ENCODE data around the gene ARSA.
A peak's percentile ranks its signal among the peaks of the same experiment; 100 is the strongest.
"Not testable (repeated sequence)": the region's sequence is repeated elsewhere in the genome, so short reads cannot be mapped to it uniquely, and the experiment has no call there.

Gene ARSA

DNA sequence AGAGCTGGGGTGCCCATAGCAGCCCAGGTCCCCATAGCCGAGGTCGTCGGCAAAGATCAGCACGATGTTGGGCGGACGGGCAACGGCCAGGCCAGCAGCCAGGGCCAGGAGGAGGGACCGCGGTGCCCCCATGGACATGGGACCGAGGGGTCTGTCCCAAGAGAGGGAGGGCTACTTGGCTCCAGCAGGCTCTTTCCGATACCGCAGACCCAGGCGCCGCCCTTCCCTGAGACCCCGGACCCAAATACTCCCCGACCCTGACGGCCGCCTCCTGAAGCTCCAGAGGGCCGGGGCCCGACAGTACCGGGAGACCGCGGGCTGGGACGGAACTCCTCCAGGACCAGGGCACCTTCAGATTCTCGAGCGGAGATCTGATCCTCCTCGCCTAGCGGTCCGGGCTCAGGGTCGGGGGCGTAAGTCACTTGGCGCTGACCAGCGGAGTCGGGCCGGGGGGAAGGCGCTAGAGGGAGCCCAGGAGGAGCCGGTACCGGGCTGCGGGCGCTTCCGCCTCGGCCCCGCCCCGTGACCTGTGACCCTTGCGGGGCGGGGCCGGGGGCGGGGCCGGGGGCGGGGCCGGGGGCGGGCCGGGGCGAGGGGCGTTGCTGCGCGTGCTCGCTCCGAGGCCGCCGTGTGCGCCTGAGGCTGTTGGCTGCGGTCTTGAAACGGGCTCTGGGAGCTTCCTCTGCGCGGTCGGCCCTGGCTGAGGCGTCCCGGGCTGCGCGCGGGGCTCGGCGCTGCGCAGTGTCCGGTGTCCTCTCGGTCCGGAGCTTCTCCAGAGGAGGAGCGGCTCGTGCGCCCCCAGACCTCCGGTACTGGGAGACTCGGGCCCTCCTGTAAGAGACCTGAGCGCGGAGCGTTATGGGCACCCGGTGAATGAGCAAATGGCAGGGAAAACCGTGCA, at the start of gene ARSA:
TSS of gene ARSA (minus strand) at position 511 of the 901 bp plus-strand sequence. CDS start at position 138, 373 bp downstream.
- peak; percentile 98 for DNase-seq (ENCODE audit: low spot score)

DNA sequence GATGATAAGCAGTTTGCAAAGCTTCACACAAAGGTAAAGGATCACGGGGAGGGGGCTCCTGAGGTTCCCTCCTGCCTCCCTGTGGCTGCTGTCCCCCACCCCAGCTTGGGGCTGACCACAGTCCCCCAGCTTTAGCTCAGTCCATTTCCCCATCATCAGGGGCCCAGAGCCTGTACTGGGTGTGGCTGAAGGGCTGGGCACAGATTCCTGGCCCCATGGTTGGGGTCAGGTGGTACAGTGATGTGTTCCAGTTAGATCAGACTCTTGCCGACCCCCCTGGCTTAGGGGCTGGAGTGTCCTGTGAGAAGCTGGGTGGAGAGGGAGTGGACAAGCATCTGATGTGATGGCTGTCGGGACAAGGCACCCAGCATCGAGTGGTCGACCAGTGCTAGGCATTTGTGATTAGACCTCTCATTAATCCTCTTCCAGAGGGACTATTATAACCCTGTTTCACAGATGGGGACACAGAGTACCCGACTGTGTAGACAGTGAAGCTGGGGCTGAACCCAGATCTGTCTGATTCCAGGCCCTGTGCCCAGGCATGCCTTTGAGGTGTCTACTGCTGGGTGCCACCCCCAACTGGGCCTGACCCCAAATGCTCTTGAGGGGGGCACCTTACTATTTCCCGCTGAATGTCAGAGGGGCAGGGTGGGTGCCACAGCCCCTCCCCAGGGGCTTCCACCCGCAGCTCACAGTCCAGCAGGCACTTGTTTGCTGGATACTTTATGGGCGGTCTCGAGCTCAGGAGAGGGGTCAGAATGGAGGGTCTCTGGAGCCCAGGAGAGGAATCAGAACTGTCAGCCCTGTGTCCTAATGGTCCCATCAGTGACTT, 48.9 kb upstream of the ARSA start:
- no peak for DNase-seq (ENCODE audit: low spot score)

DNA sequence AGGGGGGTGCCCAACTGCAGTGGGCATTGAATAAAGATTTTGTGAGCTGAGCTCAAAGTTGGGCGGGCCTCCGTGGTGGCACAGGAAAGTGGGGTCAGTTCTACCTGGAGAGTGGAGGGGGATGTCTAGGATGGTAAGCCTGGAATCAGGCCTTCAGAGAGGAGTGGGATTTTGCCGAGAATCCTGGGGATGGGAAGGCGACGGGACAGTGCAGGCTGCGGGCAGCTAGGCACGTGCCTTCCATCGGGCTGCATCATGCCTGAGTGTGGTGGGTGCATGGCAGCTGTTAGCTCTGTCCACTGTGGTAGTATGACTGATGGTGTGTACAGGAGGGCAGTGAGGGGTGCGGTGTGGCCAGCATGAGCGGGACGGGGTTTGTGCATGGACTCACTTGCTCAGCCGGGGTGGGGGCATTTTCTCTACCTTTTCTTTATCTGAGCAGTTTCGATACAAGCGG, 48.3 kb upstream of the ARSA start:
- DNase-seq (ENCODE audit: low spot score) = no peak

DNA sequence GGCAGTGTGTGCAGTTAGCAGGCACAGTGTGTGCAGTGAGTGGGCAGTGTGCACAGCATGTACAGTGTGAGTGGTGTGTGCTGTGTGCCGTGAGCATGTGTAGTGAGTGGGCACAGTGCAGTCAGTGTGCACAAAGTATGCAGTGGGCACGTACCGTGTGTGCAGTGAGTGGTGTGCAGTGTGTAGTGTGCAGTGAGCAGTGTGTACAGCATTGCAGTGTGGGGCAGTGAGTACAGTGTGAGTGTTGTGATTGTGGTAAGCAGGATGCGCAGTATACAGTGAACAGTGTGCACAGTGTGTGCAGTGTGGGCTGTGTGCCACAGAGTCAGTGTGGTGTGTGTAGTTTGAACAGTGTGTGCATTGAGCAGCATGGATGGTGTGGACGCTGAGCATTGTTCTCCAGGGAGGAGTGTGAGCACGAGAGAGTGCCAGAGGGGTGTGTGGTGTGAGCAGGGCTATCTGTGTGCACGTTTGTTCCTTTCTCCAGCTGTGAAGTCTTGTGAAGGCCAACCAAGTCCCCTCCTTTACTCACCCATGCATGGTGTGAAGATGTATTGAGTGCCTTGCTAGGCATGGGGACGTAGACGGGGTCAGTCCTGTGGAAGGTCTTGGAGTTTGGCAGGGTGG, 47.7 kb upstream of the ARSA start:
- DNase-seq (ENCODE audit: low spot score) = no peak

DNA sequence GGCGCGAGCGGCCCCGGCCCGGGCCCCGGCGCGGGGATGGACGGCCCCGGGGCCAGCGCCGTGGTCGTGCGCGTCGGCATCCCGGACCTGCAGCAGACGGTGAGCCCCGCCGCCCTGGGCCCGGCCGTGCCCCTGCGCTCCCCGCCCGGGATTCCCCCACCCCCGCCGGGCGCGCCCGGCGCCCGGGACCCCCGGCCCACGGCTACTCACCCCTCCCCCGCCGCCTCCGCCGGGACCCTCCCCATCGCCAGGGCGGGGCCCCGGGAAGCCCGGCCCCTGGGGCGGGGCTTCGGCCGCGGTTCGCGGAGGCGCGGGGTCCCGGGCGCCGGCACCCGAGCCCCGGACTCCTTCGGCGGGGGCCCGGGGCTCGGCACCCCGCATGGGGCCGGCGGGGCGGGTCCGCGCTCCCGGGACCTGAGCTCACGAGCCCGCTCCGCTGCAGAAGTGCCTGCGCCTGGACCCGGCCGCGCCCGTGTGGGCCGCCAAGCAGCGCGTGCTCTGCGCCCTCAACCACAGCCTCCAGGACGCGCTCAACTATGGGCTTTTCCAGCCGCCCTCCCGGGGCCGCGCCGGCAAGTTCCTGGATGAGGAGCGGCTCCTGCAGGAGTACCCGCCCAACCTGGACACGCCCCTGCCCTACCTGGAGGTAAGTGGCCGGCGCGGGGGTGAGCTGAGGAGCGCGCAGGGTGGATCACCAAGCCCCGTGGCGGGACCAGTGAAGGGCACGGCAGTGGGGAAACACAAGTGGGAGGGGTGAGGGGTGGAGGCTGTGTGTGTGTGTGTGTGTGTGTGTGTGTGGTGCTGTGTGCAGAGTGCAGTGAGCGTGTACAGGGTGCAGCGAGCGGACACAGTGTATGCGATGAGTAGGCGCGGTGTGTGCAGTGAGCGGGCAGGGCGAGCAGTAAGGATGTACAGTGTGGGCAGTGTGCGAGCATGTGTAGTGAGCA, 46.9 kb upstream of the ARSA start:
- peak; percentile 46 for DNase-seq (ENCODE audit: low spot score)

DNA sequence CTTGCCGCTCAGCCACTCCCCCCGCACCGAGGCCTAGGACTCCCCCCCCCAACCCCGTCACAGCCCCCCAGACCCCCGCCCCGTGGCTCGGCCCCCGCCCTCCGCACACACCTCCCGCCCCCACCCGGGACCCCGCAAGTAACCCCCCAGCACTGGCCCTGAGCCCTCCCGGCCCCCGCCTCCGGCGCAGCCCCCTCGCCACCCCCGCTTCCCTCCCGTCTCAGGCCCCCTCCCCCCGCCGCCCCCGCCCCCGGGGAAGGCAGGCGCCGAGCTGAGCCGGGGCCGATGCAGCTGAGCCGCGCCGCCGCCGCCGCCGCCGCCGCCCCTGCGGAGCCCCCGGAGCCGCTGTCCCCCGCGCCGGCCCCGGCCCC, 46.2 kb upstream of the ARSA start:
- peak; percentile 10 for DNase-seq (ENCODE audit: low spot score)

DNA sequence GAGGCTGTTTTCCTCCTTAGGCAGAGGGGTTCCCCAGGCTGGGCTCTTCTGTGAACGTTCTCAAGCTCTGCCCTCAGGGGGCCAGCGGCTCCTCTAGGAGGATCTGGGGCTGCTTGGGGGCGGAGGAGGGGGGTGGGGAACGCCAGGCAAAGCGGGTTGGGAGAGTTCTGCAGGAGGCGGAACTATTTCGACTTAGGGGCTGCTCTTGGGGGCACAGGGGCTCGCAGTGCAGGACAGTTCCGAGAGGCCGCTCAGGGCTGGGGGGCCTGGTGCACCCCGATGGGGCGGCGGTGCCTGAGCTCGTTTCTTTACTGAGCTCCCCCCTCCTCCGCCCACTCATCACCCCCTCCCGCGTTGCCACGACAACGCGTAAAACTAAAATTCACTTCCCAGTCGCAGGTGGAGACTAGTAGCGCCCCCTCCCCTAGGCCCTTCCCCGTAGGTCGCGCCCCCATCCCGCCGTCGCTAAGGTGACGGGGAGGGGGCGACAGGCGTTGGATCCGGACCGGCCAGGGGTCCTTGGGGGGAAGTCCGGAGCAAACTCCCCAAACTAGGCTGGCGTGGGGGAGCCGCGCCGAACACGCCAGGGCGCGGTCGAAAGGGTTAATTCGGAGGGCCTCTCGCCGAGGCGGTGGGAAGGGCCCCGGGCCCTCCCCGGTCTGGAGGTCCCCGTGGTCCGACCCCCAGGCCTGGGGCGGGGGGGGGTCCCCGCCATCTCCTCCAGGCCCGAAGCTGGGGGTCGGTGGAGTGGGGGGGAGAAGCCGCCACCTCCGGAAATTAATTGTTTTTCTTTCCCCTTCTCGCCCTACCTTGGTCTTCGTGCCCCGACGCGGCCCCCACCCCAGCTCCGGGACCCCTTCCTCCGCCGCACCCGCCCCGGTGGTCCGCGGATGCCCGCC, 45.5 kb upstream of the ARSA start:
- DNase-seq (ENCODE audit: low spot score) = peak; percentile 14

DNA sequence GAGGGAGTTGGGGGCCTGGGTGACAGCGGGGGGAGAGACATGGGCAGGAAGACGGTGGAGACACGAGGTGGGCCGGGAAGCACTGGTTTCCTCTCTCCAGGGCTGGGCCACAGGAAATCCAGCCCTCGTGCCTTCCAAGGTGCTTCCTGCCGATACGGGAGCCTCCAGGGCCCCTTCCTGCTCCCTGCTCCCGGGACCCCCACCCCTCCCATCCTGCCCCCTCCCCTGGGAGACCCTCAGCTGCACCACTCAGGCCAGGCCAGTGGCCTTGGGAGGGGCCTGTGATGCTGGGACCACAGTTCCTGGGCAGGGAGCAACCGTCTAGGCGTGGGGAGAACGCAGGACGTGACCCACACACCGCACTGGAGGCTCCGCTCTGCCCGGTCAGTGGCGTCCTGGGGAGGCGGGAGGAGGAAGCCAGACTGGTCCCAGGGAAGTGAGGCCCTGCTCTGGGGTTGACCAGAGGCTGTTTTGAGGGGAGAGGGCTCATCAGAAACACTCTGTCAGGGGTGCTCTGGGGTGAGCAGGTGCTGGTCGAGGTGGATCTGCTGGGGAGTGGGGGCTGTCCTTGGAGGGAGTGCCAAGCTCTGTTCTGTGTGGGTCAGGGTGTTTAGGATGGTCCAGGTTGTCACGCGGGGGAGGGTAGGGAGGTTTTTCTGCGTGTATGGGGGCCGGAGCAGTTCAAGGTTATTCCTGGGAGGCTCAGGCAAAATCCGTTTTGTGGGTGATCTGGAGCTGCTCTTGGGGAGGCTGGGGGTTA, 44.7 kb upstream of the ARSA start, which contains the start of gene SHANK3:
TSS of gene SHANK3 (plus strand) at position 353 of the 760 bp plus-strand sequence.
- peak; percentile 13 for DNase-seq (ENCODE audit: low spot score)

DNA sequence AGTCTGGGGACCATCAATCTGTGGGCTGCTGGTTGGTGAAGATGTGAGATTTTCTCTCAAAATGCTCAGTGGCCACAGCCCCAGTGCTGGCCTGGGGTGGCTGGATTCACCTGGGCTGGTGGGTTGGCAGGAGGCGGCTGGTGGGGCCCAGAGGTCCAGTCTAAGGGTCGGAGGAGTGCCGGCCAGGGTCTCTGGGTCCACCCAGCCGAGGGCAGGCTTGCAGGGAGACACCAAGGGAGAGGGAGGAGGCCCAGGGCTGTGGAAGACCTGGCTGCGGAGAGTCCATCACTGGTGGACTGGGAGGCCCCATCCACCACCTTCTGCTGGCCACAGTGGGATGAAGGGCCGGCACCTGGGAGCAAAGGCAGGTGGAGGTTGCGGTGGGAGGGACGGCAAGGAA, 44.1 kb upstream of the ARSA start:
- DNase-seq (ENCODE audit: low spot score) = no peak

DNA sequence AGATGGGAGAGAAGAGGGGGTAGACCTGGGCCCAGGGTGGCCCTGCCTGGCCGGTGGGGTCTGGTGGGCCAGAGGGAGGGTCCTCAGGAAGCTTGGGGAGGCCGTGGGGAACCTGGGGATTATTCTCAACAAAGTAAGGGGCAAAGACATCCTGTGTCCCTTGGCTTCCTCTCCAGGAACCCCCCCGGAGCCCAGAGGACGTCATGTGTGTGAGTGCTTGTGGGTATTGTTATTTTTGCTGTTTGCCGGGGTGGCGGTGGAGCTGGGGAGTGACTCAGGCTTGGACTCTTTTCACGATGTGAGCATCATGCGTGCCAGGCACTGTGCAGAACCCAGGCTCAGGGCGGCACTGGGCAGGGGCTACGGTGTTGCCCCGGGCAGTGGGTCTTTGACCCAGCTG, 43.7 kb upstream of the ARSA start:
- DNase-seq (ENCODE audit: low spot score) = peak; percentile 13

DNA sequence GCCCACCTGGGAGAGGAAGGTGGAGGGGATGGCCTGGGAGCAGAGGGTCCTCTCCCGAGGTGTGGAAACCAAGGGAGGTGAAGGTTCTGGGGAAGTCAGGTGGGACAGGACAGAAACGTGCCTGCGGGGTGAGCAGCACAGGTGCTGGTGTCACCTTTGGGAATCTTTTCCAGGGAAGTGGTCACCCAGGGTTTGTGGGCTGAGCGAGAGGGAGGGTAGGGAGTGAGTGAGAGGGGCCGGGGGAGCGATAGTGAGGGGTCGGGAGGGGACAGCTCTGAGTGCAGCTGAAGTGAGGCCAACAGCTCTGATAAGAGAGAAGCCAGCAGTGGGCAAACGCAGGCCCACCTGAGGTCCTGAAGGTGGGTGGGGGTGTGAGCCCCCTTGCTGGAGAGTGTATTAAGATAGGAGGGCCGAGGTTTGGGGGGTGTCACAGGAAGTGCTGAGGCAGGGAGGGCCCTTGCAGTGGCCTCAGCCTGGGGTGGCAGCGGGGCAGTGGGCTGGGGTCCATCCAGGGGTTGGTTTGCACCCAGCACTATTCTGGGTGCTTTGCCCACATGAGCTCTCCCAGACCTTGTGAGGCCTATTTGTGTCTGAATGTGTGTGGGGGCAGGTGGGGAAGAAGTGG, 43.1 kb upstream of the ARSA start:
- DNase-seq (ENCODE audit: low spot score) = no peak

DNA sequence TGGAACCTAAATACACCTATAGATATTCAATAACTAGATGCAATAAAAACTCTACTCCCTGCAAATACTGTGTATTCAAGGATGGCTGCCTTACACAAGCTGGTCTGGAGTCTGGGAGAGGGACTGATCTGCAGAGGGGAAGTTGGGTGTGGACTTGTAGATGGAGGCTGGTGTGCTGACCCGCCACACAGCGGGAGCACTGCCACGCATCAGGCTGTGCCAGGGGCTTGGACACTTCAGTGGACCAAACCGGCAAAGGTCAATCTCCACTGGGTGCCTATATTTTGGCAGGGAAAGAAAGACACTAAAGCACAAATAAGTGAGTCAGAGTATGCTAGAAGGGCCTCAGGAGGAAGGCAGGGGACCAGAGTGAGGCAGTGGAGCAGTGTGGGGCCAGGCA, 42.6 kb upstream of the ARSA start:
- no peak for DNase-seq (ENCODE audit: low spot score)

DNA sequence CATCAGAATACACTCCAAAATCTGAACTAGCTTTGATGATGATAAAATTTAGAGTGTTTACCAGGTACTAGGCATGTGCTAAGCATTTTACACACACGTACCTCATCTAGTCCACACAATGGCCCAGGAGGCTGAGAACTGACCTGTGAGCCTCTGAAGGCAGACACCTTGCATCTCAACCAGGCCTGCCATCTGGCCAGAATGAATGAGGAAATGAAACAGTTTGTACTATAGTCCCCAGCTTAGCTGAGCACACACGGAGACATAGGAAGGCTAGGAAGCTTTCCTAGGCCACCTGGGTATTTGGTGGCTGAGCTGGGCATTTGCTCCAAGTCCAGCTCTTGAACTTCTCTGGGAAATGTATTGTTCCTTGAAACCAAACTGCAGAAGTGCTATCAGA, 37.8 kb upstream of the ARSA start:
- no peak for DNase-seq (ENCODE audit: low spot score)

DNA sequence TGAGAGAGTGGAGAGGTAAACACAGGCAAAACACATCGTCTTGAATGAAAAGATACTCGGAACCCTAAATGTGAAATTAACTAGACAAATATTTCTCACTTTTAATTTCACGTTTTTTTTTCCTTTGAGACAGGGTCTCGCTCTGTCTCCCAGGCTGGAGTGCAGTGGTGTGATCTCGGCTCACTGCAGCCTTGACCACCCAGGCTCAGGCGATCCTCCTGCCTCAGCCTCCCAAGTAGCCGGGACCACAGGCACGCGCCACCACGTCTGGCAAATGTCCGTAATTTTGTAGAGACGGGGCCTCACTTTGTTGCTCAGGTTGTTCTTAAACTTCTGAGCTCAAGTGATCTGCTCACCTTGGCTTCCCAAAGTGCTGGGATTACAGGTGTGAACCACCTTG, 37.3 kb upstream of the ARSA start:
- DNase-seq (ENCODE audit: low spot score) = no peak

DNA sequence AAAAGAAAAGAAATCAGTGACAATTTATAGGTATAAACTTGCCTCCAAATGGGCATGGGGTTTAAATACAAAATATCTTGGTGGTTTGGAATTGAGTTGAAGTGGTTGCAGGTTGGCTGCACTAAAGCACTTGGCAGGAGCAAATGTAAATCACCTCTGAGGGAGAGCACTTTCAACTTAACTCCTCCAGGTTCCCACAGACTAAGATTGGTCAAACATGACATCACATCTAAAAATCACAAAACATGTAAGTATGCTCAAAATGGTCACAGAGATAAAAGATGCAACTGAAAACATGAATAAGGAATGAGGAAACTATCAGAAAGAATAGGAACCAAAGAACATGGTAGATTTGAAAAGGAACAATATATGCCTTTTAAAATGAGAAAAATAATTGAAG, 32.4 kb upstream of the ARSA start:
- no peak for DNase-seq (ENCODE audit: low spot score)

DNA sequence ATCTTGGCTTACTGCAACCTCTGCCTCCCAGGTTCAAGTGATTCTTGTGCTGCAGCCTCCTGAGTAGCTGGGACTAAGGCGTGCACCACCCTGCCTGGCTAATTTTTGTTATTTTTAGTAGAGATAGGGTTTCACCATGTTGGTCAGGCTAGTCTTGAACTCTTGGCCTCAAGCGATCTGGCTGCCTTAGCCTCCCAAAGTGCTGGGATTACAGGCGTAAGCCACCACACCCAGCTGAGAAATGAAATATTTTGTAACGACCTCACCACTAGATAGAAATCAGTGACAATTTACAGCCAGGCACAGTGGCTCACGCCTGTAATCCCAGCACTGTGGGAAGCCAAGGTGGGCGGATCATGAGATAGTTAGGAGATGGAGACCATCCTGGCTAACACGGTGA, 31.8 kb upstream of the ARSA start:
- not testable (repeated sequence) for DNase-seq (ENCODE audit: low spot score)

DNA sequence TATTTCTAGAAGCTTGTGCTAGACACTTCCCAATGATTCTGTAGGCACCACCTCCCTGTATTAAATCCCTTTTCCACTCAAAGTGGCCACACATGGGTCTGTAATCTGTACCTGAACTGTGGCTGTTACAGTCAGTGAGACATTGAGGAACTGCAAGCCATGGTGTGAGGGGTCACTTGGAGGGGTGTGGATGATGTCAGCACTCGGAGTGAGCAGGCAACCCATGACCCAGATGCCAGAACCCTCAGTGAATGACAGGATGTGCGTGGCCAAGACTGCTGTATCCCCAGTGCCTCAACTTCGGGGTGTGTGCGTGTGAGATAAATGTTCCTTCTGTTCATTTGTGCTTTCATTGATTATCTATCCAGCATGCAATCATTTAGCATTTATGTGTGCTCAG, 30.0 kb upstream of the ARSA start:
- DNase-seq (ENCODE audit: low spot score) = no peak

DNA sequence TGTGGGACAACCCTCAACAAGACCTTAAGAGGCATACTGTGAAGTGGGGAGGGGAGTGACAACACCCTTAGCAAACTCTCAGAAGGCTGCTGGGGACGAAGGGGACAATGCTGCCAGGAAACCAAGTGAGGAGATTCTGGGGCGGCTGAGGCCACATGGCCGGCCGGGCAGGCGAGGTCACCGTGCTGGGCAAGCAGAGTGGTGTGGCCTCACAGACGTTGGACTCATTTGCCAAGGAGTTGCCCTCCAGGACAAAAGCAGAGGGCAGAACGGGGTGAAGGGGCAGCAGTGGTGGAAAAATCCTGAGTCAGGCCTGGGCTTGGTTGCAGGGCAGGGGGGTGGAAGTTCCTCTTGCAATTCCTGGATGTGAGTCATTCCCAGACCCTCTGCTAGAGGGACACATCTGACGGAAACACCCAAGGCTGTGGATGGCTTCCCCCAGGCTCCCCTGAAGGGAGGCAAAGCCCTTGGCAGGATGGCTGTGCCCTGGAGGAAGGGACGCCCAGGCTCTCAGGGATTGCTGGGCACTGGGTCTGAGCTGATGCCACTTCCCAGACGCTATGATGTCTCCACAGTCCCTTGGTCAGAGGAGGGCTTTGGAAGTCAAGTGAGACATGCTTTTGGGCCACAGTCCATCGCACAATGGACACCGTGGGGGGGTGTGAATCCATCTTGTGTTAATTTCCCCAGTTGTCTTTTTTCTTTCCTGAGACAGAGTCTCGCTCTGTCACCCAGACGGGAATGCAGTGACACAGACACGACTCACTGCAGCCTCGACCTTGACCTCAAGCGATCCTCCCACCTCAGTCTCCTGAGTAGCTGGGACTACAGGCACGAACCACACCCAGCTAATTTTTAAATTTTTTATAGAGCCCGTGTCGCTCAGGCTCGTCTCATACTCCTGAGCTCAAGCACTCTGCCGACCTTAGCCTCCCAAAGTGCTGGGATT, 28.4 kb upstream of the ARSA start:
- peak; percentile 62 for DNase-seq (ENCODE audit: low spot score)
